WI38 (cell line): ENCODE measurements around the gene MYOCD.

Source experiments
- H3K4me3 ChIP-seq: 2 replicates; pipeline ENCODE4 v1.5.1; 2011; ENCODE audit warnings: low read depth, mild to moderate bottlenecking, control low read depth, low read length
- TF ChIP-seq, protein P1 (sequence below): IDR thresholded peaks from 2 replicates; pipeline ENCODE4 v1.5.1; 2012; ENCODE audit warnings: low read depth, mild to moderate bottlenecking, control low read depth, low read length

Gene MYOCD

DNA sequence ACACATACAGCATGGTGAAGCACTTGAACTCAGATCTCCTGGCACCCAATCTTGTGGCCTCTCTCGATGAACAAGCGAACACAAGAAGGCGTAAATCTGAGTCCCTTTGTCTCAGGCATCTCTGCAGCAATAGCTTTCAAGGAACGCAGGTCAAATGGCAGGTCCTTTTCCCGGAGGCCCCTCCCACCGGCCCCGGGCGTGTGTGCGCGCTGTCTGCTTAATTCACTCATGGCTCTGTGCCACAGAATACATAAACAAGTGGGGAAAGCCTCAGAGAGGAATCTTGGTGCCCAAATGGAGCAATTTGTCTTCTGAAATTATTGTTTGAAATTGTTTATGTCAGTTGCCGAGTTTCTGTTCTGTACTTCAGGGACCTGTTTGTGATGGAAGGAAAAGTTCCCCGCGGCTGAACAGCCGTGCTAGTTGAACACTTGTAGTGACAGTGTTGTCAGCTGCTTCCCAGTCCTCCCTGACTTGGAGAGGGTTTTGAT is 14.8 kb downstream of the MYOCD start:
- TF ChIP-seq, protein P1, sequence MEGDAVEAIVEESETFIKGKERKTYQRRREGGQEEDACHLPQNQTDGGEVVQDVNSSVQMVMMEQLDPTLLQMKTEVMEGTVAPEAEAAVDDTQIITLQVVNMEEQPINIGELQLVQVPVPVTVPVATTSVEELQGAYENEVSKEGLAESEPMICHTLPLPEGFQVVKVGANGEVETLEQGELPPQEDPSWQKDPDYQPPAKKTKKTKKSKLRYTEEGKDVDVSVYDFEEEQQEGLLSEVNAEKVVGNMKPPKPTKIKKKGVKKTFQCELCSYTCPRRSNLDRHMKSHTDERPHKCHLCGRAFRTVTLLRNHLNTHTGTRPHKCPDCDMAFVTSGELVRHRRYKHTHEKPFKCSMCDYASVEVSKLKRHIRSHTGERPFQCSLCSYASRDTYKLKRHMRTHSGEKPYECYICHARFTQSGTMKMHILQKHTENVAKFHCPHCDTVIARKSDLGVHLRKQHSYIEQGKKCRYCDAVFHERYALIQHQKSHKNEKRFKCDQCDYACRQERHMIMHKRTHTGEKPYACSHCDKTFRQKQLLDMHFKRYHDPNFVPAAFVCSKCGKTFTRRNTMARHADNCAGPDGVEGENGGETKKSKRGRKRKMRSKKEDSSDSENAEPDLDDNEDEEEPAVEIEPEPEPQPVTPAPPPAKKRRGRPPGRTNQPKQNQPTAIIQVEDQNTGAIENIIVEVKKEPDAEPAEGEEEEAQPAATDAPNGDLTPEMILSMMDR = no peak
- H3K4me3 ChIP-seq = no peak overlapping the region

DNA sequence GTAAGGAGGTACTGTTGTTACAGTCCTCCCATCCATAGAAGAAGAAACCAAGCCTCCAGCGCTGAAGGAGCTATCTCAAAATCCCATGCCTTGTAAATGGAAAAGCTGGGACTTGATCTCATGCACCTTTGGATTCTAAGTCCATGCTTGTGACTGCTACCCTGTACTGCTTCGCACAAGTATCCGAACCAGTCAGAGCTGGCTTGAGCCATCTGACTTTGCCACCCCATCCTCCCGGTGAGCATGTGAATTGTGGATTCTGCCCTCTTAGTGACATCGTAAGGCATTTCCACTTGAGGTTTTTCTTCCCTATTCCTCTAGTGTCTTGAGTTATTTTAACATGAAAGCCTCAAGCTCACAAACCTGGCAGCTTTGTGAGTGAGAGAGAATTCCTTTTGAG is 15.3 kb downstream of the MYOCD start:
- TF ChIP-seq, protein P1 = no peak
- no peak overlapping the region for H3K4me3 ChIP-seq

DNA sequence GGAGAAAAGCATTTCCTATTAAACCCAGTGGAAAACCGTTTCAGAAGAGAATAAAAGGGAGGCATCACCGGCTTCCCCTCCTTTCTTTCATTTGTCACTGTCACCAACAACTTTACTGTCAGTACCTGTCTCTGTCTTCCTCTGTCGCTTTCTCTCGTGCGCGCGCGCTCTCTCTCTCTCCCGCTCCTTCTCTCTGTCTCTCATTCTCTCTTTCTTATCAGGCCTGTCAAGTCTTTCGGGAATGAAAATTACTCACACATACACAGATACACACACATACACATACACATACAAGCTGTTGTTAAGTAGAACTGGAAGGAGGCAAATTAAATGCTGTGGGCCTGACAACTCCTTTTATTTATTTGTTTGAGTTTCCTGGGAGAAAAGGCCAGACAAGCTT is 17.6 kb downstream of the MYOCD start:
- TF ChIP-seq, protein P1 = no peak
- no peak overlapping the region for H3K4me3 ChIP-seq

DNA sequence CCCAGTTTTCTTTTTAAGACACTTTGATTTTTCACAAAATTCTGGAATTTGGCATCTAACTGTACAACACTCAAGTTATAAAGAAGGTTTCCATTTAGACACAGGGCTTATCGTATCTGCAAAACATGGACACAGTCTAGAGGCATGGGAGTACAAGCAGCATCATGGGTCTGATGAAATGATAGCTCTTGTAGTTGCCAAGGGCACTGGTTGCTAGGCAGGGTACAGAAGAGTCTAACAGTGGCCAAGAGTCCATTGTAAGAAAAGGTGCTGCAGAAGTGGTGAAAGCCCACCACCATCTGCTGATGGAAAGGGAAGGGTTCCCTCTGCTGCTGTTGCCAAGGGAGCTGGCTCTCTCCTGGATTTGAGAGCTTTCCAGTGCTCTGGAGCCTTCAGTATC is 20.8 kb downstream of the MYOCD start:
- H3K4me3 ChIP-seq = no peak overlapping the region
- TF ChIP-seq, protein P1 = no peak

DNA sequence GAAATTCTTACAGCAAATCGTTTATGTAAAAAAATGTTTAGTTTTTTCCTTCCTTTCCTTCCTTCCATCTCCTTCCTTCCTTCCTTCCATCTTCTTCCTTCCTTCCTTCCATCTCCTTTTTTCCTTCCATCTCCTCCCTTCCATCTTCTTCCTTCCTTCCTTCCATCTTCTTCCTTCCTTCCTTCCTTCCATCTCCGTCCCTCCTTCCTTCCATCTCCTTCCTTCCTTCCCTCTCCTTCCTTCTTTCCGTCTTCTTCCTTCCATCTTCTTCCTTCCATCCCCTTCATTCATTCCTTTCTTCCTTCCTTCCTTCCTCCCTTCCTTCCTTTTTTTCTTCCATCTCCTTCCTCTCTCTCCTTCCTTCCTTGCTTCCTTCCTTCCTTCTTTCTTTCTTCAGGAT is 22.7 kb downstream of the MYOCD start:
- TF ChIP-seq, protein P1 = no peak
- no peak overlapping the region for H3K4me3 ChIP-seq

DNA sequence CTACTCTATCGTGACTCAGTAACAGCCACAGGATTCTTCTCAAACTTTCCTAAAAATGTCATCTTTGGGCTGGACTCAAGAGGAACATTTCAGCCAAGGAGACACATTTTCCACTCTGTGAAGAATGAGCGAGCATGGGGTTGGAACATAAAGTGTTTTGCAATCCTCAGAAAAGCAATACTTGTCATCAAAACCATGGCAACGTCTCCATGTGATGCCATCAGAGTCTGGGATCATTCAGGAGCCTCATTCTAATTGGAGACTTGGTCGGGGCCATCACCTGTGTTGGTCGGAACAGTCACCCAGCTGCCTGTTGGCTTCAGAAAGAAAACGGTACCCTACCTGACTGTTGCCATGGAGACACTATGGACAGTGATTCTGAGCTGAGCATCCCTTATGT is 25.5 kb downstream of the MYOCD start:
- no peak overlapping the region for H3K4me3 ChIP-seq
- TF ChIP-seq, protein P1 = no peak

DNA sequence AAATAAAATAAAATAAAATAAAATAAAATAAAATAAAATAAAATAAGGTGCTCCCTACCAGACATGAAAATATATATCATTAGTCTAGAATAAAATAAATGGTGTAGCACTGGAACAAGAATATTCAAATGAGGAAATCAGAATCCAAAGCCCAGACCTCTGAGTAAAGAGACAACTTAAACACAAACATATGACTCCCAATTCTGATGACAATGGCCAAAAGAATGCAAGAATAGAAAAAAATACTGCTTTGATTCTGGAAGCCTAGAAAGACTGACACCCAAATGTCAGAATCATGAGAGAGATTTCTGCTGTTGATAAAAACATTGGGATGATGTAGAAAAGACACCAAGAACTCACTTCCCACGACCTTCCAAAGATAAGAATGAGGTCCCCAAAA is 27.9 kb downstream of the MYOCD start:
- H3K4me3 ChIP-seq = no peak overlapping the region
- TF ChIP-seq, protein P1 = no peak
